Hypothalamus (tissue), 51 donors: ENCODE data around the gene SMAGP.

ENCODE experiments used
- DNase-seq, 51 donors: peaks; one replicate each; lab custom pipeline; 2025; lab: John Stamatoyannopoulos, UW

Gene SMAGP

DNA sequence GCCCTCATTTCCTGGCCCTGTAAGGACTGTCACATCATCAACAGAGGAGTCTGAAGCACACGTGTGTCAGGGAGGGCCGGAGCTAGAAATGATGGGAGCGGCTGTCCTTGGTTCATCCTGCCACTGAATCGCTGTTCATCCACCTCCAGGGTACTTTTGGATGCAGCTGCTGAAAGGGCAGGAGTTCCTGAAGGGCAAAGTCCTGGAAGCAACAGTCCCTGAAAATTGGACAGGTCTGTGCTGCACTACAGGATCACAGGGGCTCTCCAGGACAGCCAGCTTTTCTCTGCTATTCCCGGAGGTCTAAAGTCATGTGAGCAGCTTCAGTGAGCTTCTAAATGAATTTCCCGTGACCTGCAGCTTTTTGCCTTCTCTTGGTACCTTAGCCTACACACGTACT, 70.1 kb downstream of the SMAGP start:
- no peak for DNase-seq

DNA sequence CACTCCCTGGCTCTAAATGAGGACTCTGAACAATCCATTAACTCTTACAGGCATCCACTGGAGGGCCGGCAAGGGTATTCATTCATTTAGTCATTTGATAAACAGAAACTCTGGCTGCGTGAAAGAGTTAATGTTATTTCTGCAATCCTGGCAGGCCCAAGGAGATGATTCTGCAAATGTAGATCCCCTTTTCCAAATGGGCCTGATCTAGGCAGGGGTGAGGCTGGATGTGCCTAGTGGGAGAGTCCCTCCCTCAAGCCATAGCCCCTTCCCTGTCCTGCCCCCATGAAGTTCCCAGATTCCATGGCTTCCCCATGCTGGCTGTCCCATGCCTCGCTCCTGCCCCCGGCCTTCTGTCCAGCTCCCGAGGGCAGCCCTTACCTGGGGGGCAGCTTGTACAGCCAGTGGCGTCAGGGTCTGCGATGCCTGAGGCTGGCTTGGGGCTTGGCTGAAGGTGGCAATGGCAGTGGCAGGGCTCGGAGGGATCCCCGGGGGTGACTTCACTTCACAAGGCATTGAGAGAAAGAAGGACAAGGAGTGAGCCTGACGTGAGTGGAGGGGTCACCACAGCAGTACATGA, 70.8 kb downstream of the SMAGP start:
- no peak for DNase-seq

GRCh38 chr12:51198568-51199365, 71.4 kb downstream of the SMAGP start:
- no peak for DNase-seq

GRCh38 chr12:51197736-51198567, 72.3 kb downstream of the SMAGP start:
- DNase-seq, result no peak

DNA sequence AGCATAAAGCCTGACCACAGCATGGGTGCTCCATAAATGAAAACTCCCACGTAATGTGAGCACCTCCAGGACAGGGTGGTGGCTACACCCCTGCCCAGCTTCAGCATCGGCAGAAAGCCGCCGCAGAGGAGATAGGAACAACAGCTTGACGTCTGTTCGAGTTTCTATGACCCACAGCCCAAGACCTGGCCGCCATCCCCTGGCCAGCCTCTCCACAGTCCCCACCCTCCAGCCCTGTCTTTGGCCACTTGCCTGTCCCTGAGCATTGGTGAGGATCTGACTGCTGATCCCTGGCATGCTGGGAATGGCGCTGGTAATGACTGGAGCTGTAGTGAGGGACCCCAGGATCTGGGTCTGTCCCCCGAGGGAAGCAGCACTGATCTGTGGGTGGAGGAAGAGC, 73.7 kb downstream of the SMAGP start:
- DNase-seq, result no peak

- DNase-seq, result no peak
These were observed 74.4 kb downstream of the SMAGP start for GRCh38 chr12:51195841-51196240.
